SK-N-MC (cell line): Measurements from ENCODE around the gene PREP.

ENCODE experiments used
- EZH2 ChIP-seq: fragments of 200-600 bp; sonication (generic); IDR thresholded peaks from one replicate; pipeline ENCODE4 v1.6.1; 2017; ENCODE audit warnings: antibody characterized with exemption
- POLR2AphosphoS5 ChIP-seq: IDR thresholded peaks from 2 replicates; pipeline ENCODE4 v1.6.1; 2012; ENCODE audit warnings: mild to moderate bottlenecking, low read depth, low read length, borderline replicate concordance

DNA sequence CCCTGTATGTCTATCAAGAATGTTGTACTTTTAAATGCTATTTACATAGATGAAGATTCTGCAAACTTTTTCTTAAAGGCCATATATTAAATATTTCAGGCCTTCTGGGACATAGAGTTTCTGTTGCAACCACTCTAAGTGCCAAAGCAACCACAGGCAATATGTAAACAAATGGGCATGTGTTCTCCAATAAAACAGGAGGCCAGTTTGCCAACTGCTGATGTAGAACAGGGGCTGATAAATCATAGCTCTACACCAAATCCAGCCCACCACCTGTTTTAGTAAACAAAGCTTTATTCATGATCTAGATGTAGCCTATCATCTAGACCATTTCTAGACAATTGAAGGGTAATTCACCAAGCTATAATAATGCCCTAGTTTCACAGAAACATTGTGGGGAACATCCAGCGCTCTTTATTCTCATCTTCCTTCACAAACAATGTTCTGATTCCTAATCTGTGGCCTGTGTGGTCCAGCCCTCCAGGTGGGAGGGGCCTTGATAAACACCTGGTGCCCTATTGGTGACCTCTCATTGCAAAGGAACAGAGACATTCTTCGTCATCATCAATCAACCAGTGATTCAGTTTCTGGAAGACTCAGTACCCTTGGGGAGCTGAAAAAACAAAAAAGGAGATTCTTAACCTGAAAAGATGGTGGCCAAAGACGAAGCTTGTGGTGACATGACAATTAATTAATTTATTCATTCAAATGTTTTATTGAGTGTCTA, 80.2 kb downstream of the PREP start:
- TF ChIP-seq POLR2AphosphoS5 = no peak
- TF ChIP-seq EZH2 = no peak
